ACC112 (cell line): ENCODE results near the gene PPP2R3B.
A peak's percentile ranks its signal among the peaks of the same experiment; 100 is the strongest.

Source experiments
- H2AFZ ChIP-seq: fragments of 200-600 bp; sonication (generic); one replicate; pipeline ENCODE4 v1.6.0; 2017; ENCODE audit warnings: antibody characterized with exemption, low read length; ENCODE audit not compliant: unreplicated experiment
- H3K27ac ChIP-seq: fragments of 200-600 bp; sonication (generic); 2 replicates; pipeline ENCODE4 v1.5.1; 2014; ENCODE audit warnings: low read depth, mild to moderate bottlenecking, antibody characterized with exemption, low read length, moderate library complexity
- H3K27me3 ChIP-seq: fragments of 200-600 bp; sonication (generic); 2 replicates; pipeline ENCODE4 v1.6.1; 2014; ENCODE audit warnings: mild to moderate bottlenecking, antibody characterized with exemption, low read length, moderate library complexity, mixed read lengths; ENCODE audit not compliant: insufficient read depth
- H3K36me3 ChIP-seq: fragments of 200-600 bp; sonication (generic); 2 replicates; pipeline ENCODE4 v1.6.1; 2016; ENCODE audit warnings: mild to moderate bottlenecking, antibody characterized with exemption, low read length, moderate library complexity, mixed read lengths; ENCODE audit not compliant: insufficient read depth
- H3K4me1 ChIP-seq: fragments of 200-600 bp; sonication (generic); one replicate; pipeline ENCODE4 v1.6.1; 2016; ENCODE audit warnings: low read length, mixed read lengths; ENCODE audit not compliant: insufficient read depth, unreplicated experiment, control insufficient read depth
- H3K4me3 ChIP-seq: fragments of 200-600 bp; sonication (generic); 2 replicates; pipeline ENCODE4 v1.5.1; 2014; ENCODE audit warnings: mild to moderate bottlenecking, low read depth, low read length
- H3K79me2 ChIP-seq: fragments of 200-600 bp; sonication (generic); one replicate; pipeline ENCODE4 v1.6.0; 2016; ENCODE audit warnings: low read length; ENCODE audit not compliant: control insufficient read depth, unreplicated experiment, insufficient read depth

PPP2R3B gene

GRCh38 chrX:316351-317325, 70.1 kb downstream of the PPP2R3B start:
- no peaks in the 10 kb centered on the region for H3K27me3 ChIP-seq
- peaks cover 28% of the 10 kb centered on the region for H3K79me2 ChIP-seq
- H3K4me1 ChIP-seq, result peaks cover 3% of the 10 kb centered on the region
- no peak overlapping the region for H2AFZ ChIP-seq
- H3K4me3 ChIP-seq, result 0 out of 2 replicates have a peak overlapping the region, but pooled peaks have one; percentile 21
- no peak overlapping the region for H3K27ac ChIP-seq
- peaks cover 38% of the 10 kb centered on the region; the same call in 1 of the 2 replicates for H3K36me3 ChIP-seq

GRCh38 chrX:314781-315595, 71.7 kb downstream of the PPP2R3B start:
- H3K27ac ChIP-seq, result no peak overlapping the region
- H3K79me2 ChIP-seq, result peaks cover 20% of the 10 kb centered on the region
- no peak overlapping the region for H2AFZ ChIP-seq
- peaks cover 47% of the 10 kb centered on the region; the same call in 1 of the 2 replicates for H3K36me3 ChIP-seq
- H3K4me3 ChIP-seq, result no peak overlapping the region
- no peaks in the 10 kb centered on the region for H3K4me1 ChIP-seq
- no peaks in the 10 kb centered on the region for H3K27me3 ChIP-seq

GRCh38 chrX:314049-314448, 72.7 kb downstream of the PPP2R3B start:
- H3K4me3 ChIP-seq, result no peak overlapping the region

GRCh38 chrX:313546-313945, 73.2 kb downstream of the PPP2R3B start:
- no peak overlapping the region for H3K4me3 ChIP-seq
- H2AFZ ChIP-seq, result no peak overlapping the region
- H3K36me3 ChIP-seq, result peaks cover 54% of the 10 kb centered on the region
- no peaks in the 10 kb centered on the region for H3K4me1 ChIP-seq
- H3K79me2 ChIP-seq, result peaks cover 10% of the 10 kb centered on the region
- H3K27ac ChIP-seq, result no peak overlapping the region
- no peaks in the 10 kb centered on the region for H3K27me3 ChIP-seq

More at GRCh38 chrX:314049-314448, 72.7 kb downstream of the PPP2R3B start:
- Histone ChIP-seq H3K27ac (no peak overlapping the region), H3K36me3 (peaks cover 51% of the 10 kb centered on the region), H3K79me2 (peaks cover 10% of the 10 kb centered on the region), H2AFZ (no peak overlapping the region), H3K4me1 (no peaks in the 10 kb centered on the region), H3K27me3 (no peaks in the 10 kb centered on the region)

- Histone ChIP-seq H3K79me2 (peaks cover 10% of the 10 kb centered on the region), H2AFZ (no peak overlapping the region), H3K4me1 (no peaks in the 10 kb centered on the region), H3K36me3 (peaks cover 61% of the 10 kb centered on the region), H3K27me3 (no peaks in the 10 kb centered on the region), H3K27ac (no peak overlapping the region), H3K4me3 (no peak overlapping the region)
These were observed 73.9 kb downstream of the PPP2R3B start for GRCh38 chrX:312621-313331.

GRCh38 chrX:311156-312129, 75.3 kb downstream of the PPP2R3B start:
- peaks cover 3% of the 10 kb centered on the region for H3K79me2 ChIP-seq
- H3K36me3 ChIP-seq, result peaks cover 66% of the 10 kb centered on the region

GRCh38 chrX:310621-311155, 76.0 kb downstream of the PPP2R3B start:
- peaks cover 74% of the 10 kb centered on the region for H3K36me3 ChIP-seq
- no peaks in the 10 kb centered on the region for H3K4me1 ChIP-seq
- no peaks in the 10 kb centered on the region for H3K27me3 ChIP-seq
- no peak overlapping the region for H3K27ac ChIP-seq
- no peak overlapping the region for H2AFZ ChIP-seq
- H3K79me2 ChIP-seq, result no peaks in the 10 kb centered on the region
- no peak overlapping the region for H3K4me3 ChIP-seq

More at GRCh38 chrX:311156-312129, 75.3 kb downstream of the PPP2R3B start:
- Histone ChIP-seq H3K27me3 (no peaks in the 10 kb centered on the region), H3K4me1 (no peaks in the 10 kb centered on the region), H3K4me3 (no peak overlapping the region), H2AFZ (no peak overlapping the region), H3K27ac (no peak overlapping the region)

GRCh38 chrX:308821-309520, 77.7 kb downstream of the PPP2R3B start:
- H3K79me2 ChIP-seq, result no peaks in the 10 kb centered on the region
- H2AFZ ChIP-seq, result no peak overlapping the region
- H3K27ac ChIP-seq, result no peak overlapping the region
- H3K27me3 ChIP-seq, result no peaks in the 10 kb centered on the region
- H3K4me1 ChIP-seq, result no peaks in the 10 kb centered on the region
- no peak overlapping the region for H3K4me3 ChIP-seq
- peaks cover 69% of the 10 kb centered on the region for H3K36me3 ChIP-seq
